Endodermal cell (in vitro differentiated cells): ENCODE data around the gene FMO1. TPM values are rescaled to one million over a fixed set of nuclear protein-coding genes. Genes with fewer than 3 reads are reported as not detected.
"Not testable (repeated sequence)": the region's sequence is repeated elsewhere in the genome, so short reads cannot be mapped to it uniquely, and the experiment has no call there.

Source experiments
- DNase-seq: peaks from one replicate; pipeline ENCODE4 v3.0.0-alpha.2; 2017
- H3K27ac ChIP-seq: 2 replicates; pipeline ENCODE4 v1.5.1; 2013; ENCODE audit warnings: mild to moderate bottlenecking, low read depth, low read length, moderate library complexity
- H3K27me3 ChIP-seq: 2 replicates; pipeline ENCODE4 v1.6.1; 2013; ENCODE audit warnings: mild to moderate bottlenecking, low read length, moderate library complexity; ENCODE audit not compliant: insufficient read depth, control insufficient read depth, poor library complexity, severe bottlenecking
- H3K36me3 ChIP-seq: 2 replicates; pipeline ENCODE4 v1.7.0; 2013; ENCODE audit warnings: mild to moderate bottlenecking, low read length, moderate library complexity; ENCODE audit not compliant: control insufficient read depth, insufficient read depth
- H3K4me1 ChIP-seq: one replicate; pipeline ENCODE4 v1.7.0; 2013; ENCODE audit warnings: low read length; ENCODE audit not compliant: control insufficient read depth, insufficient read depth
- H3K4me3 ChIP-seq: 2 replicates; pipeline ENCODE4 v1.5.1; 2013; ENCODE audit warnings: mild to moderate bottlenecking, low read length, moderate library complexity
- H3K9ac ChIP-seq: 2 replicates; pipeline ENCODE4 v1.6.1; 2013; ENCODE audit warnings: mild to moderate bottlenecking, low read length, moderate library complexity; ENCODE audit not compliant: poor library complexity, severe bottlenecking; ENCODE audit errors: extremely low read depth
- H3K9me3 ChIP-seq: 2 replicates; pipeline ENCODE4 v1.6.1; 2013; ENCODE audit warnings: mild to moderate bottlenecking, low read length, moderate library complexity; ENCODE audit not compliant: control insufficient read depth
- H3K27ac Mint-ChIP-seq: 2 replicates; pipeline ENCODE4 v1.8.0; 2020; ENCODE audit warnings: mixed read lengths
- H3K27me3 Mint-ChIP-seq: 2 replicates; pipeline ENCODE4 v1.8.0; 2021; ENCODE audit warnings: mild to moderate bottlenecking, mixed read lengths; ENCODE audit not compliant: insufficient read depth
- H3K36me3 Mint-ChIP-seq: 2 replicates; pipeline ENCODE4 v1.8.0; 2020; ENCODE audit warnings: low read depth, mixed read lengths
- H3K4me1 Mint-ChIP-seq: 2 replicates; pipeline ENCODE4 v1.8.0; 2020; ENCODE audit warnings: mixed read lengths
- H3K4me3 Mint-ChIP-seq: 2 replicates; pipeline ENCODE4 v1.8.0; 2020; ENCODE audit warnings: mild to moderate bottlenecking, moderate library complexity, mixed read lengths
- H3K9me3 Mint-ChIP-seq: 2 replicates; pipeline ENCODE4 v1.8.0; 2020; ENCODE audit warnings: mild to moderate bottlenecking, mixed read lengths
- WGBS, 2 experiments: methylation state at CpG; one replicate each; pipeline versions ENCODE4 v1.1.5 to v1.1.7; 2013; ENCODE audit warnings: missing lambda C conversion rate in 2 of 2, mixed read lengths in 1 of 2; ENCODE audit not compliant: insufficient coverage in 1 of 2, insufficient read length in 1 of 2; 5-methylcytosine and 5-hydroxymethylcytosine counted together
- total RNA-seq, 2 donors: library from RNA; stranded (reverse); fragmentation: NEBNext Ultra II Directional in 1 of 2; extraction: Animal tissue kit (Norgen Biotek cat#: 25700) in 1 of 2; gene quantifications; 2 replicates in 1 of 2; 3 replicates in 1 of 2; pipeline ENCODE4 v1.2.1, GENCODE V29; 2021
- TF ChIP-seq, protein P1 (sequence below): fragments of 200-600 bp; sonication (generic); conservative IDR thresholded peaks from 2 replicates; pipeline ENCODE4 v1.5.0; 2021; ENCODE audit warnings: antibody characterized with exemption, mild to moderate bottlenecking

FMO1 gene
- total RNA-seq, 2 donors from 2014 or later = not detected

DNA sequence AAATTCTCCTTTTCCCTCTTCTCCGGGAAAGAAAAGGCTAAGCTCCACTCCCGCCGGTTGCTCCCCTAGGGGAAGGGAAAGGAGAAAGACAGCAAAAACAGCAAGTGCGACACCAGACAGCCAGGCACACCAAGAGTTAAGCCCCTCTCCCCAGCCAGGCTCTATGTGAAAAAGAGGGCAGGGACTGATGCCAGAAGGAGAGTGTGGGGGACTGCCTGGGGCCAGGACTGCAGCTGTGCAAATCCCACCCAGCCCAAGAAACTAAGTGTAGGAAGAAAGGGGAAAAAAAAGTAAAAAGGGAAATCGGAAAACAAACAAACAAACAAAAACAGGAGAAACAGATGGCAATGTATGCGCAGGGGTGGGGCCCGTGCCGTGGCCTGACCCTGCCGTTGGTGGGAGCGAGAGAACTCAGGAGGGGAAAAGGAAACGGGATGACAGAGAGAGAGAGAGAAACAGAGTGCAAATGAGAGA is 27.7 kb upstream of the FMO1 start:
- DNase-seq = peak; percentile 92
- H3K9me3 Mint-ChIP-seq = peaks cover 10% of the 10 kb centered on the region
- no peaks in the 10 kb centered on the region for H3K36me3 Mint-ChIP-seq
- H3K4me1 ChIP-seq = peaks cover 5% of the 10 kb centered on the region
- TF ChIP-seq, protein P1, sequence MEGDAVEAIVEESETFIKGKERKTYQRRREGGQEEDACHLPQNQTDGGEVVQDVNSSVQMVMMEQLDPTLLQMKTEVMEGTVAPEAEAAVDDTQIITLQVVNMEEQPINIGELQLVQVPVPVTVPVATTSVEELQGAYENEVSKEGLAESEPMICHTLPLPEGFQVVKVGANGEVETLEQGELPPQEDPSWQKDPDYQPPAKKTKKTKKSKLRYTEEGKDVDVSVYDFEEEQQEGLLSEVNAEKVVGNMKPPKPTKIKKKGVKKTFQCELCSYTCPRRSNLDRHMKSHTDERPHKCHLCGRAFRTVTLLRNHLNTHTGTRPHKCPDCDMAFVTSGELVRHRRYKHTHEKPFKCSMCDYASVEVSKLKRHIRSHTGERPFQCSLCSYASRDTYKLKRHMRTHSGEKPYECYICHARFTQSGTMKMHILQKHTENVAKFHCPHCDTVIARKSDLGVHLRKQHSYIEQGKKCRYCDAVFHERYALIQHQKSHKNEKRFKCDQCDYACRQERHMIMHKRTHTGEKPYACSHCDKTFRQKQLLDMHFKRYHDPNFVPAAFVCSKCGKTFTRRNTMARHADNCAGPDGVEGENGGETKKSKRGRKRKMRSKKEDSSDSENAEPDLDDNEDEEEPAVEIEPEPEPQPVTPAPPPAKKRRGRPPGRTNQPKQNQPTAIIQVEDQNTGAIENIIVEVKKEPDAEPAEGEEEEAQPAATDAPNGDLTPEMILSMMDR = peak; percentile 39
- H3K9ac ChIP-seq = peak overlapping the region; percentile 71
- peak overlapping the region; percentile 86 for H3K27ac ChIP-seq
- WGBS, 2 experiments = 4% methylated on average over 11 of the region's 11 CpGs; no CpG with 5 or more reads in 1 of the 2 experiments
- no peaks in the 10 kb centered on the region for H3K27me3 ChIP-seq
- peak overlapping the region; percentile 73 for H3K4me3 ChIP-seq
- H3K36me3 ChIP-seq = no peaks in the 10 kb centered on the region
- H3K9me3 ChIP-seq = peaks cover 13% of the 10 kb centered on the region
- H3K4me1 Mint-ChIP-seq = peaks cover 32% of the 10 kb centered on the region
- no peaks in the 10 kb centered on the region for H3K27me3 Mint-ChIP-seq
- peak overlapping the region; percentile 90 for H3K27ac Mint-ChIP-seq
- H3K4me3 Mint-ChIP-seq = peak overlapping the region; percentile 55

DNA sequence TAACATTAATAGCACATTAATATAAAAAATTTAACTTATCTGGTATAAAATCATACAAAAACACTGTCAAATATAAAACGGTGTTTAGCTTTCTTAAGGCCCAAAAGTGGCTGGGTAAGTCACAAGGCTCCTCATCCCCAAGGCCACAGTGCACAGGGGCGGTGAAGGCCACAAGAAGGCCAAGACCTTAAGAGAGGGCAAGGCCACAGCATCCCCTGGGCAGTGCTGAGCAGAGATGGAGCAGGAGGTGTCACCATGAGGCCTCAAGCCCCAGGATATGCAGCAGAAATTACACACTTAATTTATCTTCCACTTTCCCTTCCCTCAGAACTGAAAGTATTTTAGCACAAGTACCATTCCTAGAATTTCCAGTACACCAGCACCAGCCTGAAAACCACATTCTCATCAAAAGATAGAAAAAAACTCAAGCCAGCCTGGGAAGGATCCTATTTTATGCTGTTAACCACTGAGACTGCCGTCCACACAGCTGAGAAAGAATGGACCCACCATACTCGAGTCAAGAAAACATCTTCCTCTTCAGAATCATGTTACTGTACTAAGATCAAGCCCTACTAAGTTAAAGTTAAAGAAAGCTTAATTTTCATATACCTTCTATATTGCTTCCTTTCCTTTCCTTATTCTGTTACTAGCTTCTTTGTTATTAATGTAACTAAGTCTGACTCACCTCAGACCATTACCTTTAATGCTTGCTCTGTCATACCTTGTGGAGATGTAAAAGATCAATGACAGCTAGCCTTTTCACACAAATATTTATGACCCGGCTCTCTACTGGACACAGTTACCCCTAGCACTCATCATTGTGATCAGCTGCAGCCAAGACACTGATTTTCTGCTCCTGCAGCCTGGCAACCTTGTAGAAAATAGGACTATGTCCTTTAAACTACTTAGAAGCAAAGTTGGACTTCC is 26.4 kb upstream of the FMO1 start:
- no peaks in the 10 kb centered on the region for H3K27me3 ChIP-seq
- no peak overlapping the region for H3K9ac ChIP-seq
- H3K9me3 Mint-ChIP-seq = peaks cover 10% of the 10 kb centered on the region
- H3K36me3 ChIP-seq = no peaks in the 10 kb centered on the region
- H3K36me3 Mint-ChIP-seq = no peaks in the 10 kb centered on the region
- H3K27ac ChIP-seq = no peak overlapping the region
- 67 to 89% methylated on average over 1 to 5 of the region's 5 CpGs for WGBS, 2 experiments
- H3K27ac Mint-ChIP-seq = no peak overlapping the region
- TF ChIP-seq, protein P1 = no peak
- no peaks in the 10 kb centered on the region for H3K27me3 Mint-ChIP-seq
- no peak for DNase-seq
- H3K4me1 ChIP-seq = peaks cover 5% of the 10 kb centered on the region
- peaks cover 32% of the 10 kb centered on the region for H3K4me1 Mint-ChIP-seq
- H3K9me3 ChIP-seq = peaks cover 13% of the 10 kb centered on the region
- H3K4me3 Mint-ChIP-seq = no peak overlapping the region
- no peak overlapping the region for H3K4me3 ChIP-seq

DNA sequence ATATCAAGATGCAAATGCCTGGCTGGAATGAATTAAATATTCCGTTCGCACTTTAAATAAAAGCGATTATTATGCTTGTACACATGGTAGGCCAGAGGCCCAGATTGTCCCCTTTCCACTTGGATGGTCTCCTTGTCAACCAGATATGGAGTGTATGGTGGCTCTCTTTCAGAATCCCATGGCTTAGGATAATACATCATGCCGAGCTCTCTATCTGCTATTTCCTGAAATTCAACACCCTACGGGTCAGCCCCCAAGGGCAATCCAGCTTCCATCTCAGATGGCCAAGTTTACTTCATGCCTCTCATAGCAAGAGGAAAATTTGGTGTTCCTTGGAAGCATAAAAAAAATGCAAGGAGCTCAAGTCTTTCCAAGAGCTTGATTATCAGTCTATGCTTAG is 25.4 kb upstream of the FMO1 start:
- H3K9me3 Mint-ChIP-seq = peaks cover 8% of the 10 kb centered on the region
- DNase-seq = peak; percentile 60
- Histone ChIP-seq H3K36me3 (no peaks in the 10 kb centered on the region), H3K9ac (no peak overlapping the region), H3K4me1 (peaks cover 5% of the 10 kb centered on the region), H3K9me3 (peaks cover 9% of the 10 kb centered on the region), H3K4me3 (no peak overlapping the region), H3K27me3 (no peaks in the 10 kb centered on the region), H3K27ac (no peak overlapping the region)
- peaks cover 32% of the 10 kb centered on the region for H3K4me1 Mint-ChIP-seq
- WGBS, 2 experiments = 79 to 94% methylated on average over 4 to 5 of the region's 5 CpGs
- no peaks in the 10 kb centered on the region for H3K36me3 Mint-ChIP-seq
- no peak overlapping the region for H3K4me3 Mint-ChIP-seq
- TF ChIP-seq, protein P1 = no peak
- H3K27me3 Mint-ChIP-seq = no peaks in the 10 kb centered on the region
- H3K27ac Mint-ChIP-seq = no peak overlapping the region

DNA sequence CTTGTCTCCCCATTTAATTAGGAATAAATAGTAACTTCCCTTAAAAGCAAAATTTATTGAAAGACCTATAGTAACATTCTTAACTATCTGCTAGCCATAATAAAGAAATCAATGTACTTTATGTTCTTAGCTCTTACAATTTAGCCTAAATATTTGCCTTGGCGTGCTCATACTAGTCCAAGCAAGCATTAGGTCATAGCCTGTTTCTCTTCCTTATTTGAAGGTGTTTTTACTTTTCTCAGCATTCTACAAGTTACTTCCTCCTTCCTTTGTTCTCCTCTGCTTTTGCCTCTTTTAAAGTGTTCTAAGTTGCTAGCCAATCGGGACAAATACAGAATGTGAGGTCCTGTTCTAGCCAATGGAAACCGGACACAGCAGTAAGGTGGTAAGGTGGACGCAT is 24.0 kb upstream of the FMO1 start:
- not testable (repeated sequence) for H3K4me3 Mint-ChIP-seq, H3K4me3 ChIP-seq, H3K36me3 ChIP-seq, DNase-seq, H3K27me3 Mint-ChIP-seq, H3K27me3 ChIP-seq, H3K9me3 Mint-ChIP-seq, H3K9me3 ChIP-seq, H3K27ac Mint-ChIP-seq, H3K27ac ChIP-seq, H3K4me1 ChIP-seq, H3K36me3 Mint-ChIP-seq, H3K9ac ChIP-seq
- H3K4me1 Mint-ChIP-seq = peaks cover 30% of the 10 kb centered on the region
- 91 to 100% methylated on average over 3 to 4 of the region's 4 CpGs for WGBS, 2 experiments
